Prostate gland (tissue), 1 donor: ENCODE measurements around the gene EVA1A.

ENCODE experiments used
- POLR2A ChIP-seq: fragments of 450-650 bp; IDR thresholded peaks from one replicate; pipeline ENCODE4 v1.6.1; 2016; ENCODE audit warnings: antibody characterized with exemption, mild to moderate bottlenecking
- POLR2AphosphoS5 ChIP-seq: sonication (generic); formaldehyde crosslinking; IDR thresholded peaks from one replicate; pipeline ENCODE4 v1.6.1; 2017; ENCODE audit warnings: antibody characterized with exemption

GRCh38 chr2:75548036-75548573 lies 12.6 kb downstream of the EVA1A start:
- no peak for TF ChIP-seq POLR2A
- TF ChIP-seq POLR2AphosphoS5, result no peak
